ACHN (cell line): Measurements from ENCODE around the gene UROS.

Experiments used
- DNase-seq: peaks from one replicate; pipeline ENCODE4 v3.0.0-alpha.2; 2015
- in situ Hi-C: cut with HindIII; loops from 2 replicates; pipeline ENCODE4 v1.10.0; 2017; ENCODE audit warnings: low sequenced_read_pairs, low pct_ligation_motif_present, low pct_unique_long_range_greater_than_20kb

The UROS gene

GRCh38 chr10:125773687-125774543 lies 49.1 kb downstream of the UROS start:
- DNase-seq, result no peak
- in situ Hi-C loops, result no loop called here

GRCh38 chr10:125772864-125773180 lies 50.2 kb downstream of the UROS start:
- DNase-seq, result no peak
- in situ Hi-C loops, result no loop called here

GRCh38 chr10:125772112-125772863 lies 50.8 kb downstream of the UROS start:
- DNase-seq, result no peak
- in situ Hi-C loops, result no loop called here

GRCh38 chr10:125770844-125771243 lies 52.2 kb downstream of the UROS start:
- in situ Hi-C loops, result no loop called here

DNA sequence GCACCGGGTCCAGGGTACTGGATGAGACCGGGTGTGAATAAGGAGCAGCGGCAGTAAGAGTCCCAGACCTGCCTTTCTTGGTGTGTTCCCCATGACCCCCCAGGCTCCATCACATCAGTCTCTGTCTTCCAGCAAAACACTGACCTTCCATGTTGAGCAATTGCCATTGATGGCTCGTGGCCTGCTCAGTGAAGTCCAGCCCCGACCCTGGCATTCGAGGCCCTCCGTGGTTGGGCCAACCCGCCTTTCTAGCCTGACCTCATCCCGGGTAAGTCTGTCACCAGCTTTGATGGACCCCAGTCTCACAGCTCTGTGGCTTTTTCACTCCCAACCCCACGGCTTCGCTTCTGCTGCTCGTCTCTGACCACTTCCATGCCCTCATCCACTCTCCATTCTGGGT lies 53.9 kb downstream of the UROS start:
- no peak for DNase-seq
- in situ Hi-C loops, result no loop called here

More at GRCh38 chr10:125770844-125771243, 52.2 kb downstream of the UROS start:
- no peak for DNase-seq

GRCh38 chr10:125768219-125768855 lies 54.7 kb downstream of the UROS start:
- DNase-seq, result no peak
- in situ Hi-C loops, result no loop called here

DNA sequence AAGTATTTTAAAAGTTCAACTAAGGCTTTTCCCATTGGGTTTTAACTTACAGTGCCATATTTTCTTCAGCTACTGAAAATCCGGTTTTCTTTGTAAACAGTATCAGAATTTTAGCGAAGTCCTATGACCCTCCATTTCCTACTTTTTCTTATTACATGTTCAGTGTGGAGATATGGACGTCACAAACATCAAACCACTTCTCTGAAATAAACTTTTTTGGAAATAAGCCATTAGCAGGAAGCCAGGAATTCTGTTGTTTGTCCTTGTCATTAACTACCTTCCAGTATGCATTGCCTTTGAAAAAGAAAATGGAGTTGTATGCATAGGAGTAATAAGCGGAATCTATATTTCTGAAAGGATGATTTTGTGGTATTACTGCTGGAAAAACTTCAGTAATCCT lies 56.5 kb downstream of the UROS start:
- no peak for DNase-seq
- in situ Hi-C loops, result no loop called here

- DNase-seq, result no peak
- in situ Hi-C loops, result no loop called here
Observed at GRCh38 chr10:125765835-125766234, 57.2 kb downstream of the UROS start.

DNA sequence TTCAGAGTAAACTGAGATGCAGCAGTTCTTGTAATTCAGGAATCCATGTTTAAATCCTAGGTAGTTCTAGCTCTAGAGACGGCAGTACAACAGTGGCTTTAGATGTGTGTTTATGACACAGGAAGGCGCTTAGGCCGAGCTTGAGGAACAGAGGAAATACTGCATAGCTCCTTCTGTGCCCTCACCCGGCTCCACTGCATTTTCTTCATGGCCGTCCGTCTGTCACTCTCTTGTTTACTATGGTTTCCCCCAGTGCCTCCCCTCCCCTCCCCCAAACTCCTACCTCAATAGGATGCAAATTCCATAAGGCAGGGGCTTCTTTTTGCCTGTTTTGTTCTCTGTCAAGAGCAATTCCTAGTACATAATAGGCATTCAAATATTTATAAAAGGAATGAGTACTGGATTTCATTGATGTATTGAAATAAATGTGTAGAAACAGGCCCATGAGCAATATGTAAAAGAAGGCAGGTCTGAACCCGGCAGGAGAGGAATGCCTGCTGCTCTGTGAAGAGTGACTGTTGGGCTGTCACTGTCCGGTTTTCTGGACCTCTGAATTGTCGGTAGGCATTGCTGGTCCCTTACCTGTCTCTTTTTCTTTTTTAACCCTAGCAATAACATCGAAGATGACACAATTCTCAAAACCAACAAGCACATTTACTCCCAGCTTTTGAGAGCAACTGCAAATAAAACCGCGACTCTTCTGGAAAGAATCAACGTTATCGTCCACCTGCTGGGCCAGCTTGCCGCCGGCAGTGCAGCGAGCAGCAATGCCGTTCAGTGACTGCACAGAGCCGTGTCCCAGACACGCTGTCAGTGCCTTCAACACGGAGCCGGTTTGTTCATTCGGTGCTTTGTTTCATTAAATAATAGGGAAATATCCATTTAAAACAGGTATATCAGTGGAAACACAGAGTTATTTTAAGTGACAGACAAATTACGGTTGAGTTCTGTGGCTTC lies 60.1 kb downstream of the UROS start:
- DNase-seq, result no peak
- in situ Hi-C loops, result no loop called here

DNA sequence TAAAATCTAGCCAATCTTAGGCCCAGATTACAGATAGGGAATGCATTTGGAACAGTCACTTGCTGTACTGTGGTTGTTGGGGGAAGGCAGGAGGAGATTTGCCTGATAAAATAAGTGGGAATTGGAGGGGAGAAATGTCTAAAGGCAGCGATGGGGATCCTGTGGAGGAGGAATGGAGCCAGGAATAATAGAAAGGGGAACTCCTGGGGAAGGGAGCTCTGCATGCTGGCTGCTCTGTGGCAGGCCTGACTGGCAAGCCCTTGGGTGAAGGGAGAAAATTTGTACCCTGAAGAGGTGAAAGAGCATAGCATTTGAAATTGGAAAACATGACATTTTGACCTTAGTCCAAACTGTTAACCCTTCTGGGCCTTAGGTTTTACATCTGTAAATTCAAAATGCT lies 61.1 kb downstream of the UROS start:
- in situ Hi-C loops, result no loop called here

GRCh38 chr10:125757742-125758141 lies 65.3 kb downstream of the UROS start:
- no peak for DNase-seq
- in situ Hi-C loops, result no loop called here

More for the DNA sequence above, 61.1 kb downstream of the UROS start:
- no peak for DNase-seq

GRCh38 chr10:125756853-125757487 lies 66.1 kb downstream of the UROS start:
- in situ Hi-C loops, result no loop called here
- no peak for DNase-seq

DNA sequence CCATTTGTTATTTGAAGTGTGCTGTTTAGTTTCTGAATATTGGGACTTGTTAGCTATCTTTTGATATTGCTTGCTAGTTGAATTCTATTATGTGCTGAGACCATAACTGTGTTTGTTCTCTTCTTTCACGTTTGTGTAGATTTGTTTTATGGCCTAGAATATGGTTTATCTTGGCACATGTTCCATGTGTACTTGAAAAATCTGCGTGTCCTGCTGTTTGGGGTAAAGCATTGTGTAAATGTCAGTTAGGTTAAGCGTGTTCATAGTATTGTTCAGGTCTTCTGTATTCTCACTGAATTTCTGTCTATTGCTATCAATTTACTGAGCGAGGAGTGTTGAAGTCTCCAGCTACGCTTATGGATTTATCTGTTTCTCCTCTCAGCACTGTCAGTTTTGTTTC lies 66.9 kb downstream of the UROS start:
- in situ Hi-C loops, result no loop called here
- DNase-seq, result no peak

DNA sequence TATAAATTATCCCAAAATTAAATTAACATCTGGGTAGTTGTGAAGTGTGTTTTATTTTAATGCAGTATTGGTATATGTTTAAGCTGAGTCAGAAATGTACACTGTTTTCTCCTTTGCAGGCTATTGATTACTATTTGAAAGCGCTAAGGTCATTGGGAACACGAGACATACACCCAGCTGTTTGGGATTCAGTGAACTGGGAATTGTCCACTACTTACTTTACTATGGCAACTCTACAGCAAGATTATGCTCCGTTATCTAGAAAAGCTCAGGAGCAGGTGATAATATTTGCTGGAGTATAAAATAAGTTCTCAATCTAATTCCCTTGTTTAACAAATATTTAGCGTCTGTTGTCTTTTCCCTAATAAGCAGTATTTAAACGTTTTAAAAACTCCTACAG lies 75.6 kb downstream of the UROS start:
- in situ Hi-C loops, result no loop called here
- no peak for DNase-seq

GRCh38 chr10:125744909-125745308 lies 78.1 kb downstream of the UROS start:
- DNase-seq, result no peak
- in situ Hi-C loops, result no loop called here

DNA sequence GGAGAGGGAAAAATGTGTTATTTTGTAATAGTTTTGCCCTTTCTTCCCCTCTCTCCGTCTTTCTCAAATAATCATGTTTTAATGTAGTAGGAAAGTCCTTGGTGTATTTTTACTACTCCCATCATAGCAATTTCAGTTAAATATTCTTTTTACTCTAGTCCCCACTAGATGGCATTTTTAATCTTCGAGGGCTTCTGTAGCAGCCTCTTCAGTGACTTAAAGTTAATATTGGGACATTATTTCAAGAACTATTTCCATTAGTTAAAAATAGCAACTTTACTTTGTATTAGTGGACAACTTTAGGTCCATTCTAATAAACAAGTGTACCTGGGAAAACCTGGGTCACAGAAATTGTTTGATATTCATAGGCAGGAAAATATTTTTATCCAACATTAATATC lies 80.6 kb downstream of the UROS start:
- peak; percentile 22 for DNase-seq
- in situ Hi-C loops, result no loop called here

GRCh38 chr10:125739994-125740679 lies 82.9 kb downstream of the UROS start:
- DNase-seq, result no peak
- in situ Hi-C loops, result no loop called here
